ENCODE results near the gene UGT1A10. TPM values are rescaled to one million over a fixed set of nuclear protein-coding genes. Genes with fewer than 3 reads are reported as not detected.

The UGT1A10 gene
- total and polyA plus RNA-seq, 10 of the 15 experiments (the other 5 are each of a cell fraction or from before 2014, with no cell fraction given), result not detected

- POLR2A ChIA-PET, result no interaction called here
- BruUV-seq (replicated peaks), result no TSS peak
- 22% methylated on average over 3 of the region's 3 CpGs for WGBS (ENCODE audit: insufficient coverage, insufficient replicate concordance, low lambda C conversion rate, missing lambda C conversion rate)
- Histone ChIP-seq H3K79me2 (ENCODE audit: control insufficient read depth, insufficient read depth, low read length) (no peaks in the 10 kb centered on the region), H3K27ac (ENCODE audit: control insufficient read depth, insufficient read depth) (no peak overlapping the region), H3K27me3 (replicated peaks in 1 of 2; ENCODE audit: control insufficient read depth in 2 of 2, insufficient read depth in 2 of 2, low read length in 1 of 2) (no peaks in the 10 kb centered on the region; a peak in 1 of 4 replicates), H3K9me3 (replicated peaks; ENCODE audit: control insufficient read depth, insufficient read depth, low read length) (no peaks in the 10 kb centered on the region), H3K4me1 (ENCODE audit: control insufficient read depth, insufficient read depth, low read length) (no peaks in the 10 kb centered on the region), H2AFZ (ENCODE audit: control insufficient read depth, low read depth, low read length) (no peak overlapping the region), H3K4me3 (no peak overlapping the region), H4K20me1 (ENCODE audit: control insufficient read depth, insufficient read depth) (no peaks in the 10 kb centered on the region), H3K4me2 (ENCODE audit: control insufficient read depth, insufficient read depth) (no peak overlapping the region), H3K36me3 (ENCODE audit: control insufficient read depth in 2 of 2, insufficient read depth in 2 of 2, low read length in 1 of 2) (no peaks in the 10 kb centered on the region), H3K9ac (ENCODE audit: control insufficient read depth, insufficient read depth, low read length) (no peak overlapping the region)
- FAIRE-seq, result no peak
- in situ Hi-C loops (cut with MboI), result no loop called here
- TF ChIP-seq REST (IDR thresholded peaks at IDR 0.05; ENCODE audit: low read depth, low read length) (no peak), RUNX3 (IDR thresholded peaks at IDR 0.05; ENCODE audit: low read length) (no peak), NFYB (IDR thresholded peaks at IDR 0.05; ENCODE audit: insufficient read depth, low read depth, low read length) (no peak), ETV6 (conservative IDR thresholded peaks at IDR 0.05 in 1 of 2, IDR thresholded peaks at IDR 0.05 in 1 of 2; ENCODE audit: borderline replicate concordance in 1 of 2, low read depth in 1 of 2) (no peak), NKRF (conservative IDR thresholded peaks at IDR 0.05) (no peak), STAT3 (IDR thresholded peaks at IDR 0.05; ENCODE audit: low read depth, low read length) (no peak), ZZZ3 (IDR thresholded peaks at IDR 0.05; ENCODE audit: control insufficient read depth, insufficient read length, low read depth) (no peak), NR2F1 (conservative IDR thresholded peaks at IDR 0.05) (no peak), MYB (IDR thresholded peaks at IDR 0.05; ENCODE audit: borderline replicate concordance, low read depth, low read length) (no peak), NR2C2 (IDR thresholded peaks at IDR 0.05; ENCODE audit: borderline replicate concordance, control insufficient read depth, insufficient read length, low read depth) (no peak), E4F1 (IDR thresholded peaks at IDR 0.05; ENCODE audit: borderline replicate concordance, partially characterized antibody) (no peak), SIN3A (IDR thresholded peaks at IDR 0.05; ENCODE audit: low read depth, low read length) (no peak), NFIC (IDR thresholded peaks at IDR 0.05; ENCODE audit: low read depth, low read length) (no peak), TBL1XR1 (IDR thresholded peaks at IDR 0.05; ENCODE audit: low read depth, low read length) (no peak), HDAC2 (IDR thresholded peaks at IDR 0.05) (no peak), RB1 (IDR thresholded peaks at IDR 0.05; ENCODE audit: borderline replicate concordance) (no peak)
- RAD21 ChIA-PET (ENCODE audit: unreplicated experiment), result no interaction called here
- CTCF ChIA-PET, result interaction anchor here (1.3 kb wide), 1 partner anchor 44 kb away, joined by 3 read pairs; no protein-coding TSS in a partner anchor
- intact Hi-C loops (cut with micrococcal nuclease; ENCODE audit: unreplicated experiment), result no loop called here
- no peak for DNase-seq (ENCODE audit: low read depth, low spot score)
- no peak for ATAC-seq
- SMC1A ChIA-PET (ENCODE audit: uncharacterized antibody, unreplicated experiment), result interaction anchor here (0.6 kb wide), 1 partner anchor 21 kb away, joined by 3 read pairs; no protein-coding TSS in a partner anchor
Observed at GRCh38 chr2:233813236-233814055, 177.2 kb downstream of the UGT1A10 start.

All from GM12878 (cell line).